ENCODE data around the gene TEX52. TPM values are rescaled to one million over a fixed set of nuclear protein-coding genes. Genes with fewer than 3 reads are reported as not detected.
"Not testable (repeated sequence)": the region's sequence is repeated elsewhere in the genome, so short reads cannot be mapped to it uniquely, and the experiment has no call there.

The TEX52 gene
- total RNA-seq, 4 donors from 2014 or later: not detected

- no peak for TF ChIP-seq POLR2A (IDR thresholded peaks at IDR 0.05)
- H3K27ac ChIP-seq: peak overlapping the region; percentile 92 to 95
- H3K9me3 ChIP-seq: no peaks in the 10 kb centered on the region
- intact Hi-C loops (cut with DNase I; ENCODE audit: low total_unique reads): no loop called here
- no peaks in the 10 kb centered on the region for H3K36me3 ChIP-seq
- no peak for DNase-seq
- H3K27me3 ChIP-seq: no peaks in the 10 kb centered on the region
- peak overlapping the region; percentile 62 to 72 for H3K4me3 ChIP-seq
- H3K4me1 ChIP-seq: peaks cover 0 to 12% of the 10 kb centered on the region in 2 donors
Observed at GRCh38 chr12:2877953-2878732, 21.3 kb upstream of the TEX52 start.

- Histone ChIP-seq H3K27me3 (no peaks in the 10 kb centered on the region), H3K36me3 (no peaks in the 10 kb centered on the region), H3K9me3 (no peaks in the 10 kb centered on the region), H3K27ac (peak within 1 kb of the TSS; percentile 92 to 95), H3K4me1 (peaks cover 0 to 12% of the 10 kb centered on the region in 2 donors), H3K4me3 (peak within 1 kb of the TSS; percentile 62 to 72)
- intact Hi-C loops (cut with DNase I; ENCODE audit: low total_unique reads): no loop called here
- peak; percentile 91 for DNase-seq
- TF ChIP-seq POLR2A (IDR thresholded peaks at IDR 0.05): peak; percentile 39 to 79
- peak in 3 of 4 experiments; percentile 34 to 38 (median 34) for TF ChIP-seq CTCF (IDR thresholded peaks at IDR 0.05)
Observed at GRCh38 chr12:2877047-2877952, 20.5 kb upstream of the TEX52 start, which contains the start of the genes FOXM1 and RHNO1. TSS of gene FOXM1 (minus strand) at chr12:2877174. CDS start at chr12:2874478, 2,696 bp downstream. TSS of gene RHNO1 (plus strand) at chr12:2877223. CDS start at chr12:2885367, 8,144 bp downstream.

DNA sequence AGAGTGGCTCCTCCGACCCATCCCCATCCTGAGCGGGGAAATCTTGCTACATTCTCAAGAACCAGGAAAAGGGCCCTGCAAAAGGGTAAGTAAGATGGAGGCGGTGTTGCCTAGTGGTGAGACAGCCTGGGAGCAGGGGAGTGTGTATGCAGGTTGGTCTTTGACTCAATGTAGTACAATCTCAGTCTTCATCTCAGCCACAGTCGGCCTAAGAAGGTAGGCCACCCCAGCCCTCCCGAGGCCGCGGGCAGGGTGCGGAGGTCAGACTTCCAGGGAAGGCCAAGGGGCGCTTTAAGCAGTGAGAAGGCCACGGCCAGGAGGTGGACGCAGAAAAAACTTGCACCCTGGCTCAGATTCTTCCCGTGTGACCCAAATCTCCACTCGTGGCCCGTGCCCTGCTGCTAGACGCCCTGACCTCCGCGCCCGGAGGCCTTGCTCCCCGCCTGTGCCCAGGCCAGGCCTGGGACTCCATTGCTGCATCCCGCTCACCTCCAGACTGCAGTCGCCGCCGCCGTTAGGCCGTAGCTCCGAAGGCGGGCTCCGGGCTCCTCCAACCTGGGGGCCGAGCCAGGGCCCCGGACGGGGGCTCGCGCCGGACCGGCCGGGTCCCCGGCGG lies 19.7 kb upstream of the TEX52 start:
- Histone ChIP-seq H3K36me3 (no peaks in the 10 kb centered on the region), H3K27ac (peak overlapping the region; percentile 92 to 95), H3K4me1 (peaks cover 0 to 12% of the 10 kb centered on the region in 2 donors), H3K4me3 (peak overlapping the region; percentile 62 to 72), H3K27me3 (no peaks in the 10 kb centered on the region), H3K9me3 (no peaks in the 10 kb centered on the region)
- intact Hi-C loops (cut with DNase I; ENCODE audit: low total_unique reads): no loop called here
- no peak for DNase-seq
- TF ChIP-seq POLR2A (IDR thresholded peaks at IDR 0.05) (no peak), CTCF (IDR thresholded peaks at IDR 0.05) (no peak)

DNA sequence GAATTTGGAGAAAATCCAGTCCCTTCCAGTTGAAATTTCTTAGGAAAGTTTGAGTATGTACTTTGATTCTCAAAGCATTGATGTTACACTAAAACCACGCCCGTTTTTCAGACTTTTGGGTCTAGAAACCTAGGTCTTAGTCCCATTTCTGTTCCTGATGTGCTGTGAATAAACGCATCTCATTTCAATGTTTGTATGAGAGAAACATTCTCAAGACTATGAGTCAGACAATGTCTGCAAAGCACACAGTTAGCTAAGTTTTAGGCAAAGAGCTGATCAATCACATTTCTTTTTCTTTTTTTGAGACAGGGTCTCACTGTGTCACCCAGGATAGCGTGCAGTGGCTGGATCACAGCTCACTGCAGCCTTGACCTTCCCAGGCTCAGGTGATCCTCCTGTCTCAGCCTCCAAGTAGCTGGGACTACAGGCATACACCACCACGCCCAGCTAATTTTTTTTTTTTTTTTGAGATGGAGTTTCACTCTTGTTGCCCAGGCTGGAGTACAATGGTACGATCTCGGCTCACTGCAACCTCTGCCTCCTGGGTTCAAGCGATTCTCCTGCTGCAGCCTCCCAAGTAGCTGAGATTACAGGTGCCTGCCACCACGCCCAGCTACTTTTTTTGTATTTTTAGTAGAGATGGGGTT lies 12.3 kb upstream of the TEX52 start:
- H3K9me3 ChIP-seq; H3K27me3 ChIP-seq; H3K27ac ChIP-seq; H3K36me3 ChIP-seq; DNase-seq; H3K4me1 ChIP-seq; H3K4me3 ChIP-seq; intact Hi-C loops (cut with DNase I; ENCODE audit: low total_unique reads): not testable (repeated sequence)

- Histone ChIP-seq H3K27ac (no peak overlapping the region), H3K36me3 (no peaks in the 10 kb centered on the region), H3K27me3 (no peaks in the 10 kb centered on the region), H3K9me3 (no peaks in the 10 kb centered on the region), H3K4me3 (no peak overlapping the region), H3K4me1 (no peaks in the 10 kb centered on the region)
- intact Hi-C loops (cut with DNase I; ENCODE audit: low total_unique reads): no loop called here
- TF ChIP-seq CTCF (IDR thresholded peaks at IDR 0.05): no peak
- no peak for TF ChIP-seq POLR2A (IDR thresholded peaks at IDR 0.05)
- DNase-seq: no peak
Observed at GRCh38 chr12:2864198-2864597, 7.4 kb upstream of the TEX52 start.

GRCh38 chr12:2863402-2863801 lies 6.6 kb upstream of the TEX52 start:
- H3K9me3 ChIP-seq; H3K4me1 ChIP-seq; H3K4me3 ChIP-seq; H3K36me3 ChIP-seq; H3K27ac ChIP-seq; DNase-seq; H3K27me3 ChIP-seq; intact Hi-C loops (cut with DNase I; ENCODE audit: low total_unique reads): not testable (repeated sequence)

All from uterus (tissue), 4 donors.